ENCODE results near the gene VRK1.
A peak's percentile ranks its signal among the peaks of the same experiment; 100 is the strongest.
"Not testable (repeated sequence)": the region's sequence is repeated elsewhere in the genome, so short reads cannot be mapped to it uniquely, and the experiment has no call there.

Gene VRK1

GRCh38 chr14:96827290-96827689, 30.1 kb downstream of the VRK1 start:
- DNase-seq = no peak

- DNase-seq = no peak
Observed at GRCh38 chr14:96829791-96830190, 32.6 kb downstream of the VRK1 start.

- DNase-seq = no peak
Observed at GRCh38 chr14:96830946-96831345, 33.8 kb downstream of the VRK1 start.

GRCh38 chr14:96832351-96832750, 35.2 kb downstream of the VRK1 start:
- no peak for DNase-seq

- no peak for DNase-seq
Observed at GRCh38 chr14:96838449-96838848, 41.3 kb downstream of the VRK1 start.

GRCh38 chr14:96839251-96839650, 42.1 kb downstream of the VRK1 start:
- DNase-seq = no peak

- DNase-seq = no peak
Observed at GRCh38 chr14:96843137-96843536, 46.0 kb downstream of the VRK1 start.

GRCh38 chr14:96844857-96845570, 47.8 kb downstream of the VRK1 start:
- DNase-seq = no peak

GRCh38 chr14:96847451-96847850, 50.3 kb downstream of the VRK1 start:
- DNase-seq = peak; percentile 33 to 69

GRCh38 chr14:96848011-96848410, 50.8 kb downstream of the VRK1 start:
- DNase-seq = no peak

GRCh38 chr14:96849733-96850132, 52.6 kb downstream of the VRK1 start:
- DNase-seq = no peak

GRCh38 chr14:96851694-96852381, 54.7 kb downstream of the VRK1 start:
- DNase-seq = no peak

- DNase-seq = peak; percentile 2 to 62
Observed at GRCh38 chr14:96852823-96853422, 55.7 kb downstream of the VRK1 start.

GRCh38 chr14:96858643-96859042, 61.5 kb downstream of the VRK1 start:
- no peak for DNase-seq

- DNase-seq = no peak
Observed at GRCh38 chr14:96861568-96862310, 64.6 kb downstream of the VRK1 start.

GRCh38 chr14:96863327-96863985, 66.3 kb downstream of the VRK1 start:
- no peak for DNase-seq

GRCh38 chr14:96863986-96864330, 66.8 kb downstream of the VRK1 start:
- DNase-seq = no peak

- no peak for DNase-seq
Observed at GRCh38 chr14:96867634-96868033, 70.5 kb downstream of the VRK1 start.

GRCh38 chr14:96874127-96874526, 76.9 kb downstream of the VRK1 start:
- DNase-seq = no peak

GRCh38 chr14:96876747-96877146, 79.6 kb downstream of the VRK1 start:
- peak in 1 of 2 experiments; percentile 12 for DNase-seq

GRCh38 chr14:96881713-96882112, 84.5 kb downstream of the VRK1 start:
- no peak for DNase-seq

GRCh38 chr14:96883974-96884373, 86.8 kb downstream of the VRK1 start:
- DNase-seq = not testable (repeated sequence)

- DNase-seq = no peak
Observed at GRCh38 chr14:96888158-96888557, 91.0 kb downstream of the VRK1 start.

Measured in NCI-H526 (cell line).